HG02798 (cell line): ENCODE measurements around the gene FYB1.
"Not testable (repeated sequence)": the region's sequence is repeated elsewhere in the genome, so short reads cannot be mapped to it uniquely, and the experiment has no call there.

Experiments
- ATAC-seq: cut with Tn5 transposase; IDR thresholded peaks from one replicate; pipeline ENCODE4 v1.9.1; 2021; ENCODE audit warnings: mild to moderate bottlenecking; ENCODE audit not compliant: unreplicated experiment, poor library complexity

FYB1 gene, protein sequence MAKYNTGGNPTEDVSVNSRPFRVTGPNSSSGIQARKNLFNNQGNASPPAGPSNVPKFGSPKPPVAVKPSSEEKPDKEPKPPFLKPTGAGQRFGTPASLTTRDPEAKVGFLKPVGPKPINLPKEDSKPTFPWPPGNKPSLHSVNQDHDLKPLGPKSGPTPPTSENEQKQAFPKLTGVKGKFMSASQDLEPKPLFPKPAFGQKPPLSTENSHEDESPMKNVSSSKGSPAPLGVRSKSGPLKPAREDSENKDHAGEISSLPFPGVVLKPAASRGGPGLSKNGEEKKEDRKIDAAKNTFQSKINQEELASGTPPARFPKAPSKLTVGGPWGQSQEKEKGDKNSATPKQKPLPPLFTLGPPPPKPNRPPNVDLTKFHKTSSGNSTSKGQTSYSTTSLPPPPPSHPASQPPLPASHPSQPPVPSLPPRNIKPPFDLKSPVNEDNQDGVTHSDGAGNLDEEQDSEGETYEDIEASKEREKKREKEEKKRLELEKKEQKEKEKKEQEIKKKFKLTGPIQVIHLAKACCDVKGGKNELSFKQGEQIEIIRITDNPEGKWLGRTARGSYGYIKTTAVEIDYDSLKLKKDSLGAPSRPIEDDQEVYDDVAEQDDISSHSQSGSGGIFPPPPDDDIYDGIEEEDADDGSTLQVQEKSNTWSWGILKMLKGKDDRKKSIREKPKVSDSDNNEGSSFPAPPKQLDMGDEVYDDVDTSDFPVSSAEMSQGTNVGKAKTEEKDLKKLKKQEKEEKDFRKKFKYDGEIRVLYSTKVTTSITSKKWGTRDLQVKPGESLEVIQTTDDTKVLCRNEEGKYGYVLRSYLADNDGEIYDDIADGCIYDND

DNA sequence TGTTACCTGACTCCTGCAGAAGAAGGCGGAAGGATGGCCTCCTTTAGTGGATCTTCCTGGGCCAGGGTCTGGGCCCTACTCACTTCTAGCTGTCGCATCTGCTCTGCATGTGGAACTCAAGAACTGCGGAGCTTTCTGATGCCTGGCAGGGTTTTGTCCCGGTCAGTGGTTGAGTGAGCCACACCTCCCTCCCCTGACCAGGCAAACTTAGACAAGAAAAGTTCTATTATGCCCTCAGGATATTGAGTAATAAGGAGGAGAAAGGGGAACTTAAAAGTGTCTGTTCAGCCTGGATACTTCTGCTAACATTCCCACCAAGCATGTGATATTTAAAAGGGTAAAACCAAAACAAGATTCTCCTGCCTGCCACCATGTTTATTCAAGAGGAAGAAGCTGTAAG is at the start of gene FYB1:
Gene FYB1, minus strand, starts transcription at position 127 of the 400 bp plus-strand sequence. CDS start 16,603 bp downstream, outside the sequence.
- no peak for ATAC-seq

DNA sequence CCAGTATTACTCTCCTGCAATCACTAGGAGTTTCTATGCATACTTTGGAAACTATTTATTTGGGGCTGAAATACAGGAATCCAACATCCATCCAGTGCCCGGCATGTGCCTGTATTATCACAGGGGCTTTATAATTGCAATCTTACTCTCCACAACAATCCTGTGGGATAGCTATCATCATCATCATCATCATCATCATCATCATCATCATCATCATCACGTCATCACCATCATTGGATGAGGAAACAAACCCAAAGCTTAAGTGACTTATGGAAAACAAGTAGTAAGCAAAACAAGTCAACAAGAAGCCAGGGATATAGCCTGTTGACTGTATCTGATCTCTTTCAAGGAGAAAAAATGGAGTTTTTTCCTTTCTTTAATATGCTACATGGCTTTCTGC is 47.8 kb upstream of the FYB1 start:
- ATAC-seq = no peak

DNA sequence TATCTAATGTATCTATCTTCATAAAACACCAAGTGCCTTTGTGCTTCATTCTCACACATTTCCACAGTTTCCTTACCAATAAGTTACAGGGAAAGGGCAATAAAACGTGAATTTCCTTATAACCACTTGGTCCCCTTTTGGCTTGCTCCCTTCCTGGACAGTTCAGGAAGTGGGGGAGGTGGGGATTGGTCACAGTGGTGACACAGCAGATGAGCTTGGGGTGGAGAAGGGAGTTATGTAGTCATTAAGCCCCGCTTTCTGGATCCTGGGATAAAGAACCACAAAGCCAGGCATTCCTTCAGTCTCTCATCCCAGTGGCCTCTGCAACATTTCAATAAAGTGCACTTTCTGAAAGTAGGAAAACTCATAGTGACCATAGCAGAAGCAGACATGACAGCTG is 47.1 kb upstream of the FYB1 start:
- no peak for ATAC-seq

DNA sequence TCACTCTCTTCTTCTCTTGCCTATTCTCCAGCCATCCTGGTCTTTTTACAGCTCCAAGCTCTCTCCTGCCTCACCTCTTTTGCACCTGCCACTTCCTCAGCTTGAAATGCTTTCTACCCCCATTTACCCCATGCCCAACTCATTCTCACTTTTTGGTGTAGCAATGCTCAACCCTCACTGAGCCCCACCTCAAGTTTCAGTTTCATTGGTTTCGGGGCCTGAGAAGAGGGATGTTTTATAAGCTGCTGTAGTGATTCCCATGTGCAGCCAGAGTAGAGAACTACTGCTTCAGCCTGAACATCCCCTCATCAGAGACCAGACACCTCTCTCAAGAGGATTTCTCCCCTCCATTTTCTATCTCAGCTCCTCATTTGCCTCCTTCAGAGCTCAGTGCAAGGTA is 45.2 kb upstream of the FYB1 start:
- ATAC-seq = peak; percentile 76

DNA sequence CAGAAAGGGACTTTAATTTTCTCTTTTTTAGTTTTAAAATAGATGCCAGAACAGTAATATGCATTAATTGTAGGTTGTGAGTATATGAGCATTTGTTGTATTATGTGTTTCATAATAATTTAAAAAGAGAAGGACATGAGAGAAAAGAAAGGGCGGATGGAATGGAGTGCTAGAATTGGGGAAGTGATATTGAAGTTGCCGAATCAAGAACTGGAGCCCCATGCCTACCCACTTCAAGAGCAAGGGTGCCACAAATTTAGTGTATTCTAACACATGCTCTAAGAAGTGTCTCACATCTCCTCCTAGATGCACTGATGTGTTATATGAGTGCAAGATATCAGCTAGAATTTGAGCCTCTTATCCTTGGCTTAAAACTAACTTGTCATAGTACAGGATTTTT is 43.6 kb upstream of the FYB1 start:
- no peak for ATAC-seq

DNA sequence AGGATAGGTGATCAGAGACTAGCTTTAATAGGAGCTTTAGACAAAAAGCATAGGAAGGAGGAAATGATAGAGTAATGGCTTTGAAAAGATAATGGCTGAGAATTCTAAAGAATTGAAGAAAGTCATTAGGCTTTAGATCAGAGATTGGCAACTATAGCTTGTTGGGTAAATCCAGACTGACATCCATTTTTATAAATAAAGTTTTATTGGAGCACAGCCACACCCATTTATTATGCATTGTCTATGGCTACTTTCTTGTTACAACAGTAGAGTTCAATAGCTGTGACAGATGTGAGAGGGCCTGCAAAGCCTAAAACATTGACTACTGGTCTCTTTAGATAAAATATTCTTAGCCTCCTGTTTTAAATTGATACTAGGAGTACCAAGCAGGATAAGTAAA is 40.7 kb upstream of the FYB1 start:
- ATAC-seq = no peak

DNA sequence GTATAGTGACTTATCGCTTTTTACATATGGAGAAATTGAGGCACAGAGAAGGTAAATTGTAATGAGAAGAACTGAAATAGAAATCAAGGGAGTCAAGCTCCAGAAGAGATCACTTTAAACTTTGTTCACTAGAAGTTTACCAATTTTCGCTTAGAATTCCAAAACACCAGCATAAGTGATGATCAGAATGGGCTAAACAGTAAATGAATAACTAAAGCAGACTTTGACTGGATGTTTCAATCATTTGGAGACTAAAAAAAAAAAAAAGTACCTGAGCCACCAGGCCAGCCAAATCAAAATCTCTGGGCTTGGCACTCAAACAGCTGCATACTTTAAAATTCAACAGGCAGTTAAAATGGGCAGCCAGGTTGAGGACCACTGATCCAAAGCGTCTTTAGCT is 38.2 kb upstream of the FYB1 start:
- no peak for ATAC-seq

DNA sequence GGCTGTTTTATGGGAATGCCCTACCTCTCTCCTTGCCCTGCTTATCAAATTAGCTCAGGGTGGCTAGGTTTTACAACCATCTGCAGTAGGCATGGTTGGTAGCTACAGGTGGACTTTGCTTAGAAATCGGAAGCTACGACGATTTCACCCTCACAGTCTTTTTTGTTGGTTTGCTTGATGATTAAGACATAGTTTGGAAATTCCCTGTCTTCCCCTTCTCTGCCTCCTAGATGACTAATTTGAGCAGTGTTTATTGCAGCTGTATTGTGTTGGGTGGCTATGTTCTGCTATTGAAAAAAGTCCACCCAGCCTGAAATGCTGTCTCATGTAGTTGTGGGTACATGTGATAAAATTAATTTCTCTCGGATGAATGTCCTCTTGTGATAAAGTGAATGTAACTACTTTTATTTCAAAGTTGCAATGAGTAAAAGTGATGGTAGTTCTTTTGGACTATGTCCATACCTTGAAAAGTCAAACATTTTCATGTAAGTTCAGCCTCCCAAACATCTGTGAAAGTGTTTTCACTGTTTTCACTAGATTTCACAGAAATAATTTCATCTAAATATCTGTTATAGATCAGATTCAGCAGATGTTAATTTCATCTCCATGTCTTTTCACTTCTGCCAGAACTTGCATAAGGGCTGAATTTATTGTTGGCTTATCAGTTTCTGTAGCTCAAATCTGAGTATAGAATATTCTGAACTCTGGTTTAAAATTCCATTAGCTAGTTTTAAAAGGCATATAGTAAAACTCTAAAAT is 37.3 kb upstream of the FYB1 start:
- no peak for ATAC-seq

DNA sequence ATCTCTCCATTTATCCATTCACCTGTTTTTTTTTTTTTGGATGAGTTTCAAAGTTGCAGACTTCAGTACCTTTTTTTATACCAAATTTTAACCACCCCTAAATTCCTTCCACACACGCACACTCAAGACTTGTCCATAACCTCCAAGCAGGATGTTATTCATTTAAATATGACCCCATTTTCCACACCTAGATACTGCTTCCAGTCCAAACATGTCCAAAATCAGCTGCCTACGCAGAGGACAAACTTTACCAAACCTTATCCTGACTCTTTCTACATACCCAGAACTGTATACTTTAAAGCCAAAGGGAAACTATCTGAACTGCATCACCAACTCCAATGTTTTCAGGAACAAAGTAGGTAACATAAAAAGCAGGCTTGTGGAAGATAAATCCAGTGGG is 36.0 kb upstream of the FYB1 start:
- no peak for ATAC-seq

DNA sequence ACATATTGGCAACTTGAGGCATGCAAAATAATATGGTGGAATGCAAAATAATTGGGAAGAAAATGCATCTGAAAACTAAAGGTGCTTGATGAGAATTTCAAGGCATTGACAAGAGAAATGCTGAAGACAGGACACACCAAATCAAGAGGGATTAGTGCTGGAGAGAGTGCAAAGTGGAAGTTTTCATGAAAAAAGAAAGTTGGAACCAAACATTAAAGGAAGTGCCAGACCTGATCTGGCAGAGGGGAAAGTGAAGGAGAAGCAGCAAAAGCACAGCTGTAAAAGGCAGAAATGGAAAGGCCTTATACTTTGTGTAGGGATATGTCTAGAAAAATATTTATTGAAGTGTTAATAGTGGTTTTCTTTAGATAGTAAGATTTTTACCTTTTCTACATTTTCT is 35.3 kb upstream of the FYB1 start:
- ATAC-seq = no peak

DNA sequence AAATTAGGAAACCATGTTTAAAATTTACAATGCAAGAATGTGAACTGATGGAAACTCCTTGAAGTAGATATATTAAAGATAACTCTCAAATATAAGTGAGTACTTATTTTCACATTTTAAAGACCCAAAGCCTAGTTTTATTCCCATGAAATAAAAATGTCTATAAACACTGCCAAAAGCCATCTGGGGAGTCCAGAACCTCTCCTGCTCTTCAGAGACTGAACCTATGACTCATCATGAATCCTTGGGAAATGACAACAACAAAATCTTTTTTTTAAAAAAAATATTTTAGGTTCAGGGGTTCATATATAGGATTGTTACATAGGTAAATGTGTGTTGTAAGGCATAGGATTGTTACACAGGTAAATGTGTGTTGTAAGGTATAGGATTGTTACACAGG is 33.8 kb upstream of the FYB1 start:
- ATAC-seq = no peak

DNA sequence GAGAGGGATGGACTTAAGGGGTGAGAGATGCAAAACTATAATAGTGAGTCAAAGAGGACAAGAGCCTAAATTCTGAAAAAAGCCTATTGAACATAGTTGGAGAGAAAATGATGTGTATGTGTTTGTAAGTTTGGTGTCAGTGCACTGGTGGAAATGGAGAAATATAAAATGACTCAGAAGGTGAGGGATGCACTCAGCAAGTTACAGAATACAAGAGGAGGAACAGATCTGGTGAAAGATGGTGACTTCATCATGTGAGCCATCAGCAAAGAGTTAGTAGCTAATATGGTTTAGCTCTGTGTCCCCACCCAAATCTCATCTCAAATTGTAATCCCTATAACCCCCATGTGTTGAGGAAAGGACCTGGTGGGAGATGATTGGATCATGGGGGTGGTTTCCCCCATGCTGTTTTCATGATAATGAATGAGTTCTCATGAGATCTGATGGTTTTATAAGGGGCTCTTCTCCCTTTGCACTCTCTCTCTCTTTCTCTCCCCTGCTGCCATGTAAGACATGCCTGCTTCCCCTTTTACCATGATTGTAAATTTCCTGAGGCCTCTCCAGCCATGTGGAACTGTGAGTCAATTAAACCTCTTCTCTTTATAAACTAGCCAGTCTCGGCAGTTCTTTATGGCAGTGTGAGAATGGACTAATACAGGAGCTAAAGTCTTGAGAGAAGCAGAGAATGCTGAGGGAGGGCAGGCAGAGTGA is 30.4 kb upstream of the FYB1 start:
- ATAC-seq = no peak

DNA sequence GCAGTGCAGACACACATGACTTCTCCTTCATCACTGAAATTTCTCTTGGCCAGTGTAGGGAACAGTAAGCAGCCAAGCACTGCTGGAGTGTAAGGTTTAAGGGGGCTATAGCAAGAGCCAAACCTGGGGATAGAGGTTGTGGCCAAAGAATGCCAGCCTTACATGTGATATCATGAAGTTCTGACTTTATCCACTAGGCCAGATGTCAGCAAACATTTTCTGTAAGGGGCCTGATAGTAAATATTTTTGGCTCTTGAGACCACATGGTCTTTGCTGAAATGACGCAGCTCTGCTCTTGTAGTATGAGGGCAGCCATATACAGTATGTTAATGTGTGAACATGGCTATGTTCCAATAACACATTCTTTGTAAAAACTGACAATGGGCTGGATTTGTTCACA is 29.7 kb upstream of the FYB1 start:
- no peak for ATAC-seq

DNA sequence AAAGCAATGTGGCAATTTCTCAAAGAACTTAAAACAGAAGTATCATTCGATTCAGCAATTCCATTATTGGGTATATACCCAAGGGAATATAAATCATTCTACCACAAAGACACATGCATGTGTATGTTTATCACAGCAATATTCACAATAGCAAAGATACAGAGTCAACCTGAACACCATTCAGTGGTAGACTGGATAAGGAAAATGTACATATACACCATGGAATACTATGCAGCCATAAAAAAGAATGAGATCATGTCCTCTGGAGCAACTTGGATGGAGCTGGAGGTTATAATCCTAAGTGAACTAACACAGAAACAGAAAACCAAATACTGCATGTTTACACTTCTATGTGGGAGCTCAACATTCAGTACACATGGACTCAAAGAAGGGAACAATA is 21.4 kb upstream of the FYB1 start:
- no peak for ATAC-seq

DNA sequence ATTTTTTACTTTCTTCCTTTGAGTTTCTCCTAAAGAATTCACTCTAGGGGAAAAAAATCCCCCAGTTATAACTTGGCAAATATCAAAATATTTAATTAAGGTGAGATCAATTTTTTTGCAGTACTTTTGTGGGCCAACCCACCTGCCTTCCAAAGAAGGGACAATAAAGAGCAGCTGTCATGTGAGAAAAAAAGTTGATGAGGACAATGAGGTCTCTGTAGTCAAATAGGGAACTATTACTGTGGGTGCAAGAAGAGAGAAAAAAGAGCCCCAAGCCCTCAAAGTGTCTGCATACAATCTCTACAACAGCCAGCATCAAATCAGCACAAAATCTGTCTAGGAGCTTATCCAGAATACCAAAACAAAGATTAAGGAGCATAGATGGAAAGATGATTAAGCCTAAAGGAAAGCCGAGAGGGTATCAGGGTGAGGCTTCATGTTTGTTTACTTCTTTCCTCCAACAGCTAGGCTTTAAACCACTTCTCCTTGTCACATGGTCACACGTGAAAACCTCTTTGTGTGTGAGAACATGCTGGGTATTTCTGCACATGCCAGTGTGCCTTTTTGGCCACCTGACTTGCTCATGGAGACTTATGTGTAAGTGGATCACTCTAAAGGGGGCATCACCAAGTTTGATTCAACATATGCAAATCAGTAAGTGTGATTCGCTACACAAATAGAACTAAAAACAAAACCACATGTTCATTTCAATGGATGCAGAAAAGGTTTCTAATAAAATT is 19.2 kb upstream of the FYB1 start:
- ATAC-seq = no peak

DNA sequence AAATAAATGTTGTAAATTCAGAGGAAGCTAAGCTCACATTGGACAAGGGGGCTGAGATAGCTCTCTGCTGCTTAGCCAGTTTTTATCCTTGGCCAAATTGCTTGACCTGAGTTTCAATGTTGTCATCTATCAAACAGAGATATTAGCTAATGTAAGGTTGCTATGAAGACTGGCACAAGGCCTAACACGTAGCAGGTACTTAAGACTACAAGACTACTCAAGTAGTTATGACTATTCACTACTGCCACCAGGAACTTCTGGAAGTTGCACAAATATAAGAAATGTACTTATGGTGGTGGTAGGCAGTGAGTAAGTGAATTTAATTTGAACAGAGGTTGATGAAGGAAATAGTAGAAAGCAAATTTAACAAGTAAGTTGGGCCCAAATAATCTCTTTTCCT is 17.4 kb upstream of the FYB1 start:
- ATAC-seq = no peak

DNA sequence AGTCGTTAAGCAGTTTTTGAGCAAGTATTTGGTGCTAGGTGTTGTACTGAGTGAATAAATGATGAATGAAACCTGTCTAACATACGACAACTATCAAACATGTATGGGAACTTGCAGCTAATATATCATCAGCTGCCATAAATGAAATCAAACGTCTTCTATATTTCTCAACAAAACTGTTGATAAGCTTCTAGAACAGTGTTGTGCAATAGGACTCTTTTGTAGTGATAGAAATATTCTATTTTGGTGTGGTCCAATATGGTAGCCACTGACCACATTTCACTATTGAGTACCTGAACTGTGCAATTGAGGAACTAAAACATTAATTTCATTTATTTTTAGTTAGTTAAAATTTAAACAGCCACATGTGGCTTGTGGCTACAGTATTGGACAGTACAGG is 16.3 kb upstream of the FYB1 start:
- ATAC-seq = no peak

DNA sequence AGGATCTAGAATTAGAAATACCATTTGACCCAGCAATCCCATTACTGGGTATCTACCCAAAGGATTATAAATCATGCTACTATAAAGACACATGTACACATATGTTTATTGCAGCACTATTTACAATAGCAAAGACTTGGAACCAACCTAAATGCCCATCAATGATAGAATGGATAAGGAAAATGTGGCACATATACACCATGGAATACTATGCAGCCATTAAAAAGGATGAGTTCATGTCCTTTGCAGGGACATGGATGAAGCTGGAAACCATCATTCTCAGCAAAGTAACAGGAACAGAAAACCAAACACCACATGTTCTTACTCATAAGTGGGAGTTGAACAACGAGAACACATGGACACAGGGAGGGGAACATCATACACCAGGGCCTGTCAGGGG is 15.1 kb upstream of the FYB1 start:
- not testable (repeated sequence) for ATAC-seq

DNA sequence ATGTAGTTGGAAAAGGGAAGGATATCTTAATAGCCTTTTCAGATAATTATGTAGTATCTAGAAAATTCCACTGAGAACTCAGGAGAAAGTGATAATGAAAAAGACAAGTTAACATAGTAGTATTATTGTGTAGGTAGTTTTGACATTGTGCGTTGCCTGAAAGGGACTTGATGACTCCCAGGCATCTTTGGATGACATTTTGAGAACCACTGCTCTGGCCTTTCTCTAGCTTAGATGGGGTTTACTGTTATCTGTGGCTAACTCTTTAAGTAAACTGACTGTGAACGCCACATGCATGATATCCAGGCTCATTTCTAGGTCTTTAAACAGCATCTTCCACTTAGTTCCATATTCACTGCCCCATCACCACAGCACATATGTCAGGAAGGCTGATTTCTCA is 14.4 kb upstream of the FYB1 start:
- ATAC-seq = no peak
